Measurements from ENCODE around the gene YWHAH.

The YWHAH gene

GRCh38 chr22:31895411-31896123 is 48.8 kb upstream of the YWHAH start:
- TF ChIP-seq PRDM2 (tag by site-specific recombination; IDR thresholded peaks at IDR 0.05; ENCODE audit: borderline replicate concordance), result no peak
- TF ChIP-seq KLF8 (tag by site-specific recombination; IDR thresholded peaks at IDR 0.05), result no peak
- no peak for TF ChIP-seq ZNF184 (tag by site-specific recombination; IDR thresholded peaks at IDR 0.05)
- H3K9me3 ChIP-seq (ENCODE audit: control insufficient read depth, insufficient read depth, low read depth, low read length), result no peaks in the 10 kb centered on the region
- H3K36me3 ChIP-seq (ENCODE audit: control insufficient read depth in 2 of 2, insufficient read depth in 1 of 2, low read length in 2 of 2), result peaks cover 5 to 34% of the 10 kb centered on the region in 2 experiments; a peak in 2 of 3 replicates
- H3K4me1 ChIP-seq (ENCODE audit: control insufficient read depth, insufficient read depth, low read length), result no peaks in the 10 kb centered on the region; the same call in 1 of the 2 replicates
- no peak overlapping the region for H3K4me3 ChIP-seq (ENCODE audit: low read depth, low read length)
- ChIA-PET CTCF (interaction anchor here (0.5 to 0.9 kb wide), 2 partner anchors 24 to 67 kb away, joined by 3 to 6 read pairs; no protein-coding TSS in a partner anchor), POLR2A (no interaction called here)
- no peak overlapping the region for H3K27ac ChIP-seq (ENCODE audit: extremely low read depth, low read depth, low read length)

- no peak overlapping the region for H3K27ac ChIP-seq (ENCODE audit: extremely low read depth, low read depth, low read length)
- ChIA-PET CTCF (interaction anchor here (0.5 kb wide), 1 partner anchor 66 kb away, joined by 6 read pairs; no protein-coding TSS in a partner anchor), POLR2A (no interaction called here)
- peaks cover 5 to 34% of the 10 kb centered on the region in 2 experiments; a peak in 2 of 3 replicates for H3K36me3 ChIP-seq (ENCODE audit: control insufficient read depth in 2 of 2, insufficient read depth in 1 of 2, low read length in 2 of 2)
- TF ChIP-seq ZNF19 (tag by site-specific recombination; IDR thresholded peaks at IDR 0.05; ENCODE audit: low read depth) (no peak), ZNF354C (tag by site-specific recombination; IDR thresholded peaks at IDR 0.05; ENCODE audit: borderline replicate concordance, low read depth) (no peak), ZNF501 (tag by site-specific recombination; IDR thresholded peaks at IDR 0.05) (no peak), ZNF555 (tag by site-specific recombination; conservative IDR thresholded peaks at IDR 0.05) (no peak), MYNN (tag by site-specific recombination; IDR thresholded peaks at IDR 0.05; ENCODE audit: borderline replicate concordance) (no peak), ZNF16 (tag by site-specific recombination; IDR thresholded peaks at IDR 0.05; ENCODE audit: low read depth) (no peak), ZNF302 (tag by site-specific recombination; IDR thresholded peaks at IDR 0.05; ENCODE audit: low read depth) (no peak), ZNF138 (tag by site-specific recombination; IDR thresholded peaks at IDR 0.05; ENCODE audit: borderline replicate concordance) (no peak), ZNF214 (tag by site-specific recombination; IDR thresholded peaks at IDR 0.05; ENCODE audit: borderline replicate concordance) (no peak), PRDM10 (tag by site-specific recombination; IDR thresholded peaks at IDR 0.05) (no peak), SP7 (tag by site-specific recombination; IDR thresholded peaks at IDR 0.05) (no peak), ZNF292 (tag by site-specific recombination; IDR thresholded peaks at IDR 0.05; ENCODE audit: borderline replicate concordance, low read depth) (no peak), ZEB2 (tag by site-specific recombination; IDR thresholded peaks at IDR 0.05) (no peak), ZNF311 (tag by site-specific recombination; IDR thresholded peaks at IDR 0.05; ENCODE audit: borderline replicate concordance) (no peak)
- TF ChIP-seq, protein P1, sequence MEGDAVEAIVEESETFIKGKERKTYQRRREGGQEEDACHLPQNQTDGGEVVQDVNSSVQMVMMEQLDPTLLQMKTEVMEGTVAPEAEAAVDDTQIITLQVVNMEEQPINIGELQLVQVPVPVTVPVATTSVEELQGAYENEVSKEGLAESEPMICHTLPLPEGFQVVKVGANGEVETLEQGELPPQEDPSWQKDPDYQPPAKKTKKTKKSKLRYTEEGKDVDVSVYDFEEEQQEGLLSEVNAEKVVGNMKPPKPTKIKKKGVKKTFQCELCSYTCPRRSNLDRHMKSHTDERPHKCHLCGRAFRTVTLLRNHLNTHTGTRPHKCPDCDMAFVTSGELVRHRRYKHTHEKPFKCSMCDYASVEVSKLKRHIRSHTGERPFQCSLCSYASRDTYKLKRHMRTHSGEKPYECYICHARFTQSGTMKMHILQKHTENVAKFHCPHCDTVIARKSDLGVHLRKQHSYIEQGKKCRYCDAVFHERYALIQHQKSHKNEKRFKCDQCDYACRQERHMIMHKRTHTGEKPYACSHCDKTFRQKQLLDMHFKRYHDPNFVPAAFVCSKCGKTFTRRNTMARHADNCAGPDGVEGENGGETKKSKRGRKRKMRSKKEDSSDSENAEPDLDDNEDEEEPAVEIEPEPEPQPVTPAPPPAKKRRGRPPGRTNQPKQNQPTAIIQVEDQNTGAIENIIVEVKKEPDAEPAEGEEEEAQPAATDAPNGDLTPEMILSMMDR (tag by site-specific recombination; IDR thresholded peaks at IDR 0.05), result no peak
- H3K4me3 ChIP-seq (ENCODE audit: low read depth, low read length), result no peak overlapping the region
- H3K4me1 ChIP-seq (ENCODE audit: control insufficient read depth, insufficient read depth, low read length), result peaks cover 3% of the 10 kb centered on the region; the same call in 1 of the 2 replicates
- no peaks in the 10 kb centered on the region for H3K9me3 ChIP-seq (ENCODE audit: control insufficient read depth, insufficient read depth, low read depth, low read length)
Observed at GRCh38 chr22:31896472-31896871, 47.9 kb upstream of the YWHAH start.

All from HEK293 (cell line).